NT2/D1 (cell line): ENCODE measurements around the gene EP400.
A peak's percentile ranks its signal among the peaks of the same experiment; 100 is the strongest.

Experiments
- DNase-seq: peaks from one replicate; pipeline ENCODE4 v3.0.0-alpha.2; 2011; ENCODE audit warnings: low read depth, low spot score
- H3K27me3 ChIP-seq: 2 replicates; pipeline ENCODE4 v1.6.0; 2011; ENCODE audit warnings: mild to moderate bottlenecking; ENCODE audit not compliant: insufficient read length, insufficient read depth
- H3K36me3 ChIP-seq: 2 replicates; pipeline ENCODE4 v1.6.1; 2011; ENCODE audit warnings: mild to moderate bottlenecking, low read length, mixed read lengths; ENCODE audit not compliant: insufficient read depth, insufficient read length
- H3K4me1 ChIP-seq: 2 replicates; pipeline ENCODE4 v1.5.1; 2011; ENCODE audit not compliant: insufficient read depth, insufficient read length
- H3K4me3 ChIP-seq: 2 replicates; pipeline ENCODE4 v1.5.1; 2011; ENCODE audit warnings: low read depth; ENCODE audit not compliant: insufficient read length
- H3K9ac ChIP-seq: 2 replicates; pipeline ENCODE4 v1.6.0; 2011; ENCODE audit warnings: low read depth; ENCODE audit not compliant: insufficient read length
- H3K9me3 ChIP-seq: 2 replicates; pipeline ENCODE4 v1.5.1; 2011; ENCODE audit warnings: mild to moderate bottlenecking, low read length; ENCODE audit not compliant: insufficient read depth
- SUZ12 ChIP-seq: IDR thresholded peaks from 2 replicates; pipeline ENCODE4 v1.6.1; 2011; ENCODE audit not compliant: insufficient read length, insufficient read depth; ENCODE audit errors: extremely low read depth
- YY1 ChIP-seq: IDR thresholded peaks from 2 replicates; pipeline ENCODE4 v1.6.1; 2011; ENCODE audit not compliant: insufficient read length, insufficient read depth
- ZNF274 ChIP-seq: IDR thresholded peaks from 2 replicates; pipeline ENCODE4 v1.6.1; 2011; ENCODE audit warnings: mild to moderate bottlenecking, low read depth, low read length

Gene EP400, protein sequence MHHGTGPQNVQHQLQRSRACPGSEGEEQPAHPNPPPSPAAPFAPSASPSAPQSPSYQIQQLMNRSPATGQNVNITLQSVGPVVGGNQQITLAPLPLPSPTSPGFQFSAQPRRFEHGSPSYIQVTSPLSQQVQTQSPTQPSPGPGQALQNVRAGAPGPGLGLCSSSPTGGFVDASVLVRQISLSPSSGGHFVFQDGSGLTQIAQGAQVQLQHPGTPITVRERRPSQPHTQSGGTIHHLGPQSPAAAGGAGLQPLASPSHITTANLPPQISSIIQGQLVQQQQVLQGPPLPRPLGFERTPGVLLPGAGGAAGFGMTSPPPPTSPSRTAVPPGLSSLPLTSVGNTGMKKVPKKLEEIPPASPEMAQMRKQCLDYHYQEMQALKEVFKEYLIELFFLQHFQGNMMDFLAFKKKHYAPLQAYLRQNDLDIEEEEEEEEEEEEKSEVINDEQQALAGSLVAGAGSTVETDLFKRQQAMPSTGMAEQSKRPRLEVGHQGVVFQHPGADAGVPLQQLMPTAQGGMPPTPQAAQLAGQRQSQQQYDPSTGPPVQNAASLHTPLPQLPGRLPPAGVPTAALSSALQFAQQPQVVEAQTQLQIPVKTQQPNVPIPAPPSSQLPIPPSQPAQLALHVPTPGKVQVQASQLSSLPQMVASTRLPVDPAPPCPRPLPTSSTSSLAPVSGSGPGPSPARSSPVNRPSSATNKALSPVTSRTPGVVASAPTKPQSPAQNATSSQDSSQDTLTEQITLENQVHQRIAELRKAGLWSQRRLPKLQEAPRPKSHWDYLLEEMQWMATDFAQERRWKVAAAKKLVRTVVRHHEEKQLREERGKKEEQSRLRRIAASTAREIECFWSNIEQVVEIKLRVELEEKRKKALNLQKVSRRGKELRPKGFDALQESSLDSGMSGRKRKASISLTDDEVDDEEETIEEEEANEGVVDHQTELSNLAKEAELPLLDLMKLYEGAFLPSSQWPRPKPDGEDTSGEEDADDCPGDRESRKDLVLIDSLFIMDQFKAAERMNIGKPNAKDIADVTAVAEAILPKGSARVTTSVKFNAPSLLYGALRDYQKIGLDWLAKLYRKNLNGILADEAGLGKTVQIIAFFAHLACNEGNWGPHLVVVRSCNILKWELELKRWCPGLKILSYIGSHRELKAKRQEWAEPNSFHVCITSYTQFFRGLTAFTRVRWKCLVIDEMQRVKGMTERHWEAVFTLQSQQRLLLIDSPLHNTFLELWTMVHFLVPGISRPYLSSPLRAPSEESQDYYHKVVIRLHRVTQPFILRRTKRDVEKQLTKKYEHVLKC (N-terminal part only)

GRCh38 chr12:131949431-131950181 is at the start of gene EP400:
EP400 (plus strand) TSS chr12:131949942; CDS start chr12:131960620, 10,678 bp downstream.
- Histone ChIP-seq H3K9ac (peak within 1 kb of the TSS; percentile 98), H3K4me3 (peak within 1 kb of the TSS; percentile 98), H3K9me3 (no peaks in the 10 kb centered on the region; the same call in 1 of the 2 replicates), H3K27me3 (no peaks in the 10 kb centered on the region), H3K36me3 (peaks cover 21% of the 10 kb centered on the region), H3K4me1 (peaks cover 3% of the 10 kb centered on the region)
- peak; percentile 92 for DNase-seq
- TF ChIP-seq YY1 (no peak), SUZ12 (no peak), ZNF274 (no peak)

DNA sequence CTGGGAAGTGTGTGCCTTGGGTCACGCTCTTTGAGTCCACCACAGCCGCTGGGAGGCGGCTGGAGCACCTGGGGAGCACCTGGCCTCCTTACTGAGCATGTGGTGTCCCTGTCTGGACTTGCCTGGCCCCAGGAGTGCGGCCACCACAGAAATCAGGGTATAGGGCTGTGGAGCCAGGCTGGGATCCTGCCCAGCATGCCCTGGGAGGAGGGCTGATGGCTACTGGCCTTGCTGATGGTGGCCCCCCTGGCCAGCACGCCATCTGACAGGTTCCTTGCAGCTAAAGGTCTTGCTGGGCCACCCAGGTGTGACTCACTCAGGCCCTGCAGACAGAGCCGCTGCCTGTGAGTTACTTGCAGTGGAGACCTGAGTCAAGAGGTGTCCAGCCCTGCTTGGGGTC is 49.3 kb upstream of the EP400 start:
- no peak for TF ChIP-seq YY1
- TF ChIP-seq ZNF274 = no peak
- no peak for TF ChIP-seq SUZ12
- DNase-seq = no peak
- peaks cover 24% of the 10 kb centered on the region for H3K36me3 ChIP-seq
- H3K27me3 ChIP-seq = no peaks in the 10 kb centered on the region
- no peak overlapping the region for H3K9ac ChIP-seq
- no peak overlapping the region for H3K4me3 ChIP-seq
- peaks cover 32% of the 10 kb centered on the region for H3K4me1 ChIP-seq
- H3K9me3 ChIP-seq = no peaks in the 10 kb centered on the region

- no peaks in the 10 kb centered on the region for H3K9me3 ChIP-seq
- TF ChIP-seq ZNF274 = no peak
- no peak for TF ChIP-seq YY1
- no peak for TF ChIP-seq SUZ12
- DNase-seq = no peak
- no peaks in the 10 kb centered on the region for H3K27me3 ChIP-seq
- H3K4me3 ChIP-seq = no peak overlapping the region
- peaks cover 28% of the 10 kb centered on the region for H3K36me3 ChIP-seq
- peaks cover 25% of the 10 kb centered on the region for H3K4me1 ChIP-seq
- H3K9ac ChIP-seq = no peak overlapping the region
These were observed 48.1 kb upstream of the EP400 start for GRCh38 chr12:131901431-131902331.

DNA sequence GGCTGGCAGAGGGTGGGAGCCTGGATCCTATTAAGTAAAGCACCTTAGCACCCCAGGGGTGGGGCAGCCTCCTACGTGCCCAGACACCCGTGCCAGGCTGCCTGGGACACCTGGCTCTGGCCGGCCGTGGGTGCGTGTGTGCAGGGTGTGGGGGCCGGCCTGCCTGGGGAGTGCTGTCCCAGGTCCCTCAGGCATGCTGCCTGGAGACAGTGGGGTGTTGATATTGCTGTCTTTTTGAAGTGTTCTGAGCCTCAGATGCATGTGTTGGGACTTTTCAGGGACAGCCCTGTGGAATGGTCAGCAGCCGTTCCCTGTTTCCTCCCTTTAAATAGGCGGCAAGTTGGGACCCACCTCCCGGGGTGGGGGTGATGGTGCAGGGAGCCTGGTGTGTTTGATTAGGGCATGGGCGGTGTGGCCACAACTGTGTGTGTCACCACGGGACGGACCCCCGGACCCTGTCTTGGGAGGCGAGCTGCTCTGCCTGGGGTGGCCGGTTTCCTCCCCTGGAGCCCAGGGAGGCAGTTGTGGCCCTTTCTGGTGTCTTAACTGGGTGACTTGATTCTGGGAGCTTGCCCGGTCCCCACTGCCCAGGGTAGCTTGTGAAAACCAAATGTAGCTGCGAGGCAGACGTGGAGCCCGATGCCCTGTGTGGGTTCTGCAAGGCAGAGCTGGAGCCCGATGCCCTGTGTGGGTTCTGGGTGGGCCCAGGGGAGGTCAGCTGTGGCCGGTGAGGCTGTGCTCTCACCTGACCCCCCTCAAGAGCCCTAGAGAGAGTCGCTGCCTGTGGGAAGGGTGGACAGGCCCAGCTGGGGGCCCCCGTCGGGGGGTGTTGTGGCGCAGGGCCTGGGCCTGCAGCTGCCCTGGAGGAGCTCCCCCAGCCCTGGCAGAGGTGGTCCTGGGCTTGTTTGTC is 47.2 kb upstream of the EP400 start:
- Histone ChIP-seq H3K9me3 (no peaks in the 10 kb centered on the region), H3K9ac (no peak overlapping the region), H3K27me3 (no peaks in the 10 kb centered on the region), H3K4me1 (peaks cover 25% of the 10 kb centered on the region), H3K36me3 (peaks cover 28% of the 10 kb centered on the region), H3K4me3 (no peak overlapping the region)
- no peak for DNase-seq
- no peak for TF ChIP-seq YY1
- no peak for TF ChIP-seq SUZ12
- no peak for TF ChIP-seq ZNF274

- peaks cover 25% of the 10 kb centered on the region for H3K4me1 ChIP-seq
- no peaks in the 10 kb centered on the region for H3K9me3 ChIP-seq
- H3K4me3 ChIP-seq = no peak overlapping the region
- H3K36me3 ChIP-seq = peaks cover 33% of the 10 kb centered on the region
- TF ChIP-seq SUZ12 (no peak), YY1 (no peak), ZNF274 (no peak)
- no peak for DNase-seq
- no peak overlapping the region for H3K9ac ChIP-seq
- no peaks in the 10 kb centered on the region for H3K27me3 ChIP-seq
These were observed 46.2 kb upstream of the EP400 start for GRCh38 chr12:131903270-131904255.
